K562 (cell line): ENCODE measurements around the gene MVP. TPM values are rescaled to one million over a fixed set of nuclear protein-coding genes. Genes with fewer than 3 reads are reported as not detected.

ENCODE experiments used
- ATAC-seq: fragments of 200-7000 bp; cut with Tn5 transposase; 3 replicates; pipeline ENCODE4 v1.9.1; 2020; ENCODE audit warnings: moderate library complexity
- BruUV-seq: library from RNA; stranded (reverse); fragments of 400-500 nt; replicated peaks from 2 replicates; lab custom pipeline; 2021; lab: Mats Ljungman, UMichigan
- CTCF ChIA-PET: fragments of 300-600 bp; formaldehyde crosslinking; extraction: SDS; loops from one replicate; lab custom pipeline; 2021; ENCODE audit warnings: low intra/inter-chr PET ratio; lab: Yijun Ruan, JAX
- POLR2A ChIA-PET: fragments of 300-600, 350-650 bp; sonication (Branson Sonifier 250); formaldehyde crosslinking; extraction: SDS; loops from one replicate; lab custom pipeline; 2021; ENCODE audit warnings: antibody characterized with exemption, inconsistent platforms; lab: Yijun Ruan, JAX
- DNase-seq, 4 experiments: peaks; one replicate each; pipeline versions ENCODE4 v3.0.0 to v3.0.0-alpha.2; 2011 to 2018; ENCODE audit warnings: low spot score in 3 of 4, mixed read lengths in 3 of 4; ENCODE audit errors: extremely low read depth in 1 of 4
- FAIRE-seq: peaks from 2 replicates; lab custom pipeline; 2011; peaks lifted over from hg19 to GRCh38; lab: Jason Lieb, UNC
- H2AFZ ChIP-seq: 2 replicates; pipeline ENCODE4 v1.6.0; 2011; ENCODE audit warnings: low read depth, low read length, control low read depth, inconsistent platforms
- H3K27ac ChIP-seq: fragments of 200-600 bp; 3 replicates; pipeline ENCODE4 v1.8.0; 2011; ENCODE audit warnings: low read depth, mild to moderate bottlenecking, control low read depth, inconsistent platforms, low read length, moderate library complexity, mixed read lengths; ENCODE audit errors: extremely low read depth
- H3K27me3 ChIP-seq, 2 experiments: fragments of 300-600 bp in 1 of 2; 2 replicates in 1 of 2; 3 replicates in 1 of 2; pipeline versions ENCODE4 v1.6.0 to v1.8.0; 2011; ENCODE audit warnings: inconsistent platforms in 2 of 2, low read length in 2 of 2, mild to moderate bottlenecking in 1 of 2, mixed read lengths in 1 of 2, moderate library complexity in 1 of 2; ENCODE audit not compliant: control insufficient read depth in 2 of 2, insufficient read depth in 2 of 2
- H3K36me3 ChIP-seq: fragments of 300-600 bp; 3 replicates; pipeline ENCODE4 v1.8.0; 2011; ENCODE audit warnings: mild to moderate bottlenecking, low read length, inconsistent platforms; ENCODE audit not compliant: control insufficient read depth, insufficient read depth
- H3K4me1 ChIP-seq, 2 experiments: fragments of 200-600 bp in 1 of 2; replicated peaks in 1 of 2; 2 replicates in 1 of 2; 3 replicates in 1 of 2; pipeline versions ENCODE4 v1.5.1 to v1.8.0; 2011; ENCODE audit warnings: inconsistent platforms in 2 of 2, low read length in 2 of 2, mild to moderate bottlenecking in 1 of 2, mixed read lengths in 1 of 2, moderate library complexity in 1 of 2; ENCODE audit not compliant: control insufficient read depth in 2 of 2, insufficient read depth in 2 of 2
- H3K4me2 ChIP-seq: 2 replicates; pipeline ENCODE4 v1.6.1; 2011; ENCODE audit warnings: low read length, control low read depth, inconsistent platforms, mixed read lengths; ENCODE audit not compliant: insufficient read depth
- H3K4me3 ChIP-seq: fragments of 200-600 bp; sonication (generic), shearing (Covaris generic); 2 replicates; pipeline ENCODE4 v1.5.1; 2016; ENCODE audit warnings: control low read depth, inconsistent platforms
- H3K79me2 ChIP-seq: fragments of 200-600 bp; 3 replicates; pipeline ENCODE4 v1.8.0; 2011; ENCODE audit warnings: low read length, inconsistent platforms; ENCODE audit not compliant: control insufficient read depth, insufficient read depth
- H3K9ac ChIP-seq, 2 experiments: 2 replicates each; pipeline versions ENCODE4 v1.6.0 to v1.6.1; 2011; ENCODE audit warnings: low read depth in 2 of 2, low read length in 2 of 2, control low read depth in 1 of 2, inconsistent platforms in 1 of 2, mild to moderate bottlenecking in 1 of 2, mixed read lengths in 1 of 2; ENCODE audit not compliant: insufficient read depth in 1 of 2
- H3K9me1 ChIP-seq: one replicate; pipeline ENCODE4 v1.6.0; 2011; ENCODE audit warnings: inconsistent platforms, mild to moderate bottlenecking, low read length, moderate library complexity; ENCODE audit not compliant: control insufficient read depth, insufficient read depth
- H3K9me3 ChIP-seq: replicated peaks from 2 replicates; pipeline ENCODE4 v1.5.1; 2011; ENCODE audit warnings: low read depth, low read length, inconsistent platforms; ENCODE audit not compliant: control insufficient read depth, insufficient read depth
- H4K20me1 ChIP-seq: replicated peaks from 2 replicates; pipeline ENCODE4 v1.6.1; 2011; ENCODE audit warnings: low read length, inconsistent platforms, mixed read lengths; ENCODE audit not compliant: control insufficient read depth, insufficient read depth
- BRCA1 ChIP-seq, 2 experiments: fragments of 450-650 bp in 1 of 2; sonication (generic) in 1 of 2; formaldehyde crosslinking in 1 of 2; IDR thresholded peaks; 2 replicates each; pipeline versions ENCODE4 v1.5.0 to v1.6.1; 2017 to 2020; ENCODE audit warnings: mild to moderate bottlenecking in 1 of 2, missing genetic modification reagents in 1 of 2
- CBFA2T3 ChIP-seq: fragments of 450-650 bp; IDR thresholded peaks from 2 replicates; pipeline ENCODE4 v1.6.1; 2017
- CHCHD3 ChIP-seq: fragments of 250-450 bp; sonication (Bioruptor Pico); IDR thresholded peaks from 2 replicates; pipeline ENCODE4 v2.1.2; 2022; ENCODE audit warnings: mild to moderate bottlenecking
- CSDE1 ChIP-seq, 2 experiments: fragments of 450-650 bp; IDR thresholded peaks; 2 replicates each; pipeline ENCODE4 v1.6.1; 2016; ENCODE audit warnings: mild to moderate bottlenecking in 1 of 2
- EP400 ChIP-seq: fragments of 450-650 bp; IDR thresholded peaks from 2 replicates; pipeline ENCODE4 v1.6.1; 2017; ENCODE audit warnings: antibody characterized with exemption, mild to moderate bottlenecking, moderate library complexity
- JUN ChIP-seq, 2 experiments: sonication (generic) in 1 of 2; formaldehyde crosslinking in 1 of 2; IDR thresholded peaks; 2 replicates each; pipeline versions ENCODE4 v1.6.1 to v1.8.0; 2012 to 2022; ENCODE audit warnings: borderline replicate concordance in 2 of 2, mild to moderate bottlenecking in 2 of 2, improper control_type of control experiment in 1 of 2, low read depth in 1 of 2, low read length in 1 of 2, missing genetic modification reagents in 1 of 2
- NFRKB ChIP-seq: fragments of 450-650 bp; IDR thresholded peaks from 2 replicates; pipeline ENCODE4 v1.6.1; 2016; ENCODE audit warnings: low read depth
- TCFL5 ChIP-seq: fragments of 250-450 bp; sonication (Bioruptor Pico); conservative IDR thresholded peaks from 2 replicates; pipeline ENCODE4 v1.6.1; 2021; ENCODE audit warnings: mild to moderate bottlenecking, moderate library complexity, matching md5 sums
- ZFP1 ChIP-seq: fragments of 450-650 bp; formaldehyde crosslinking; IDR thresholded peaks from 2 replicates; pipeline ENCODE4 v1.4.0; 2020; ENCODE audit warnings: mild to moderate bottlenecking, mixed read lengths
- ZNF217 ChIP-seq: sonication (generic); formaldehyde crosslinking; IDR thresholded peaks from 2 replicates; pipeline ENCODE4 v1.8.0; 2022; ENCODE audit warnings: mild to moderate bottlenecking, missing genetic modification reagents
- ZNF589 ChIP-seq: fragments of 200-800 bp; sonication (Bioruptor generic); IDR thresholded peaks from 2 replicates; pipeline ENCODE4 v1.6.1; 2016; ENCODE audit warnings: low read depth, missing genetic modification characterization, missing compliant biosample characterization
- ZNF592 ChIP-seq: fragments of 450-650 bp; IDR thresholded peaks from 2 replicates; pipeline ENCODE4 v1.6.1; 2017; ENCODE audit warnings: antibody characterized with exemption, mild to moderate bottlenecking
- WGBS: fragments of 100-300 bp; shearing (Covaris generic); methylation state at CpG from one replicate; pipeline ENCODE4 v1.1.6; 2016; ENCODE audit warnings: low coverage, mixed read lengths; ENCODE audit not compliant: insufficient coverage; ENCODE audit errors: missing lambda C conversion rate; 5-methylcytosine and 5-hydroxymethylcytosine counted together
- in situ Hi-C: fragments of 300-500 bp; cut with MboI; formaldehyde crosslinking; loops from 4 replicates; pipeline ENCODE4 v1.15.0; 2018; ENCODE audit warnings: inconsistent platforms, mixed read lengths
- intact Hi-C: fragments of 100-400 bp; cut with micrococcal nuclease; formaldehyde crosslinking; loops from 2 replicates; pipeline ENCODE4 v1.14.2; 2022
- polyA plus RNA-seq, 8 experiments: library from polyadenylated mRNA; depleted of rRNA in 4 of 8; stranded (reverse) in 5 of 8; unstranded in 3 of 8; fragments of >200 nt; fragmentation: Nextera tagmentation in 2 of 8; fragmentation: Illumina TruSeq in 1 of 8; extraction: Ambion mirVana in 2 of 8; extraction: Trizol in 1 of 8; gene quantifications; 2 replicates each; pipeline versions ENCODE4 v1.2.1 to v1.2.3, GENCODE V29; 2011 to 2014; ENCODE audit warnings: inconsistent platforms in 1 of 8, missing spikeins in 1 of 8
- total RNA-seq, 7 experiments: library from RNA; depleted of rRNA in 6 of 7; stranded (reverse); fragments of >200 nt in 6 of 7; fragmentation: Illumina TruSeq in 2 of 7; extraction: Trizol in 2 of 7; gene quantifications; 2 replicates each; pipeline versions ENCODE4 v1.2.1 to v1.2.3, GENCODE V29; 2011 to 2021; ENCODE audit warnings: low replicate concordance in 1 of 7

Gene MVP
- total and polyA plus RNA-seq, 9 of the 15 experiments (the other 6 are each of a cell fraction or from before 2014, with no cell fraction given) = 0.39 to 1.9 (median 0.76) TPM; not detected in 2

- Histone ChIP-seq H3K4me3 (no peak overlapping the region), H3K9ac (no peak overlapping the region), H2AFZ (no peak overlapping the region), H3K27ac (no peak overlapping the region), H3K4me2 (no peak overlapping the region), H3K9me1 (no peaks in the 10 kb centered on the region), H4K20me1 (no peaks in the 10 kb centered on the region), H3K4me1 (peaks cover 0 to 23% of the 10 kb centered on the region in 2 experiments; a peak in 2 of 5 replicates), H3K27me3 (0 out of 5 replicates have a peak, but pooled peaks cover 0 to 4% of the 10 kb centered on the region in 2 experiments), H3K9me3 (no peaks in the 10 kb centered on the region), H3K36me3 (no peaks in the 10 kb centered on the region), H3K79me2 (no peaks in the 10 kb centered on the region)
- no peak for ATAC-seq
- ChIA-PET CTCF (no interaction called here), POLR2A (interaction anchor here (0.6 to 0.9 kb wide), 2 partner anchors 11 to 22 kb away, joined by 3 to 6 read pairs; partner anchors contain the start of gene PAGR1)
- intact Hi-C loops = no loop called here
- FAIRE-seq = no peak
- TF ChIP-seq ZNF217 (CRISPR knock-in tag) = no peak
- TF ChIP-seq TCFL5 (CRISPR knock-in tag) = no peak
- no peak for DNase-seq
- no TSS peak for BruUV-seq
- in situ Hi-C loops = no loop called here
- WGBS = 44% methylated on average over 5 of the region's 5 CpGs
These were observed 17.6 kb downstream of the MVP start for GRCh38 chr16:29837841-29838240.

- H2AFZ ChIP-seq = no peak overlapping the region
- TF ChIP-seq ZNF589 (CRISPR knock-in tag) (no peak), CBFA2T3 (no peak), CSDE1 (IDR thresholded peaks at IDR 0.05) (no peak), NFRKB (no peak), JUN (IDR thresholded peaks at IDR 0.05; ENCODE audit: borderline replicate concordance, low read depth, low read length) (no peak), JUN (CRISPR knock-in tag; IDR thresholded peaks at IDR 0.05; ENCODE audit: borderline replicate concordance) (no peak), ZFP1 (CRISPR knock-in tag) (no peak), BRCA1 (IDR thresholded peaks at IDR 0.05) (no peak), BRCA1 (CRISPR knock-in tag; IDR thresholded peaks at IDR 0.05) (no peak), EP400 (no peak), CHCHD3 (CRISPR knock-in tag) (no peak), ZNF592 (no peak)
These were observed 19.6 kb downstream of the MVP start for GRCh38 chr16:29839822-29840221.

More at GRCh38 chr16:29839822-29840221, 19.6 kb downstream of the MVP start:
- Histone ChIP-seq H3K27me3 (0 out of 5 replicates have a peak, but pooled peaks cover 0 to 4% of the 10 kb centered on the region in 2 experiments), H3K9me3 (no peaks in the 10 kb centered on the region), H4K20me1 (no peaks in the 10 kb centered on the region), H3K79me2 (no peaks in the 10 kb centered on the region), H3K27ac (no peak overlapping the region), H3K9ac (peak overlapping the region in 1 of 2 experiments; percentile 65; a peak in 2 of 4 replicates), H3K4me1 (peaks cover 0 to 23% of the 10 kb centered on the region in 2 experiments; a peak in 2 of 5 replicates), H3K36me3 (no peaks in the 10 kb centered on the region), H3K9me1 (no peaks in the 10 kb centered on the region), H3K4me3 (no peak overlapping the region), H3K4me2 (no peak overlapping the region)
- in situ Hi-C loops = no loop called here
- WGBS = 30% methylated on average over 6 of the region's 6 CpGs
- FAIRE-seq = no peak
- POLR2A ChIA-PET = interaction anchor here (2.1 kb wide), 1 partner anchor 10 kb away, joined by 4 read pairs; no protein-coding TSS in a partner anchor
- no TSS peak for BruUV-seq
- CTCF ChIA-PET = no interaction called here
- intact Hi-C loops = no loop called here
- no peak for DNase-seq
- ATAC-seq = no peak; the same call in 2 of the 3 replicates
